Central memory CD8-positive, alpha-beta T cell (primary cell): Measurements from ENCODE around the gene RNU1-4.
"Not testable (repeated sequence)": the region's sequence is repeated elsewhere in the genome, so short reads cannot be mapped to it uniquely, and the experiment has no call there.

ENCODE experiments used
- ATAC-seq: fragments of 150-1000 bp; cut with Tn5 transposase; replicated peaks from 2 replicates; pipeline ENCODE4 v1.10.0; 2022; ENCODE audit warnings: mild to moderate bottlenecking, moderate FRiP score, moderate number of reproducible peaks; ENCODE audit not compliant: poor library complexity, severe bottlenecking; ENCODE audit errors: extremely low read depth
- DNase-seq, 2 donors: peaks; one replicate each; pipeline ENCODE4 v3.0.0; 2021; ENCODE audit warnings: low spot score in 2 of 2
- H3K27ac Mint-ChIP-seq: one replicate; pipeline ENCODE4 v1.8.0; 2022; ENCODE audit warnings: low read depth, mild to moderate bottlenecking, moderate library complexity, mixed read lengths
- H3K27me3 Mint-ChIP-seq: one replicate; pipeline ENCODE4 v1.8.0; 2022; ENCODE audit warnings: mixed read lengths
- H3K36me3 Mint-ChIP-seq: one replicate; pipeline ENCODE4 v1.8.0; 2022; ENCODE audit warnings: mild to moderate bottlenecking, moderate library complexity, mixed read lengths; ENCODE audit not compliant: insufficient read depth
- H3K4me1 Mint-ChIP-seq: one replicate; pipeline ENCODE4 v1.8.0; 2022; ENCODE audit warnings: mixed read lengths
- H3K4me3 Mint-ChIP-seq: one replicate; pipeline ENCODE4 v1.8.0; 2022; ENCODE audit warnings: mild to moderate bottlenecking, moderate library complexity, mixed read lengths
- H3K9me3 Mint-ChIP-seq: one replicate; pipeline ENCODE4 v1.8.0; 2022; ENCODE audit warnings: mixed read lengths

The RNU1-4 gene

DNA sequence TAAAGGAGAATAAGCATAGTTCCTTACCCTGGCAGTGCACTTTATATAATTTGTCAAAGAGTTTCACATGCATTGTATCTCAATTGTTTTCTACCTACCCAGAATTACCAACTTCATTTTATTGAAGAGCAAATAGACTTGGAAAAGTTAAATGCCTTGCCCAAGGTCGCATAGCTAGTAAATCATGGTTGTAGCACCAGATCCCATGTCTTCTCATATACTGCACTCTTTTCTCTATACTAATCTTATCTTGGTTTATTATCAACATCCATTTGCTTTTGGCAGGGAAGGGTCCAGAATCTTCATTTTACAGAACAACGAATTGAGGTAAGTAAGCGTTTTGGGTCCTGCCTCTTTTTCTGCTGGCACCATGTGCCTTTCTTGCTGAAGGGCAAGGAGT lies 46.9 kb downstream of the RNU1-4 start:
- not testable (repeated sequence) for ATAC-seq, H3K4me3 Mint-ChIP-seq, H3K9me3 Mint-ChIP-seq, H3K27ac Mint-ChIP-seq, H3K27me3 Mint-ChIP-seq, H3K4me1 Mint-ChIP-seq, DNase-seq, H3K36me3 Mint-ChIP-seq

DNA sequence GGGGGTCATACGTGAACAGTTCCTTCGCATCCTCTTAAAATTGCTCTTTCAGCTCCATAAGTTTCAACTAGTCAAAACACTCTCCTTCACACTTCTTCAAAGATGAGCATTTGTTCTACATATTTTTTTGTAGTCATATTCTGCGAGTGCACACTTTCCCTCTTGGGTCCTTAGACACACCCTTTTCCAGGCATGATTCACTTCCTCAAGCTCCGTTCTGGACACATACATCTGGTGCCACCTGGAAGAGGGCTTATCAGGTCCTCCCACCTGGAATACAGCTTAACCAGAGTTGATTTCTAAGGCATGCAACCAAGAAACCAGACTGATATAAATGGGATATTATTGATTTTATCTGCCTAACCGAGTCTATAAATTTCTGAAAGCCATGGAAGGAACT lies 47.4 kb downstream of the RNU1-4 start:
- not testable (repeated sequence) for H3K36me3 Mint-ChIP-seq, H3K9me3 Mint-ChIP-seq, H3K4me1 Mint-ChIP-seq, H3K27ac Mint-ChIP-seq, DNase-seq, ATAC-seq, H3K27me3 Mint-ChIP-seq, H3K4me3 Mint-ChIP-seq
